Transverse colon (tissue), 4 donors: ENCODE results near the gene LAMA5. TPM values are rescaled to one million over a fixed set of nuclear protein-coding genes. Genes with fewer than 3 reads are reported as not detected.

ENCODE experiments used
- DNase-seq: peaks from one replicate; pipeline ENCODE4 v3.0.0-alpha.2; 2019
- H3K27ac ChIP-seq, 4 donors: fragments of 200-600 bp; sonication (generic); 2 replicates each; pipeline ENCODE4 v1.5.1; 2016 to 2018; ENCODE audit warnings: inconsistent platforms in 4 of 4
- H3K27me3 ChIP-seq: fragments of 200-600 bp; sonication (generic); 2 replicates; pipeline ENCODE4 v1.5.1; 2017; ENCODE audit warnings: inconsistent platforms
- H3K36me3 ChIP-seq, 4 donors: fragments of 200-600 bp; sonication (generic); 2 replicates each; pipeline ENCODE4 v1.5.1; 2017 to 2019; ENCODE audit warnings: inconsistent platforms in 4 of 4
- H3K4me1 ChIP-seq, 4 donors: fragments of 200-600 bp; sonication (generic); 2 replicates each; pipeline ENCODE4 v1.5.1; 2017 to 2020; ENCODE audit warnings: inconsistent platforms in 4 of 4
- H3K4me3 ChIP-seq, 4 donors: fragments of 200-600 bp; sonication (generic); 1 replicate in 1 of 4; 2 replicates in 3 of 4; pipeline versions ENCODE4 v1.5.1 to v1.6.1; 2017 to 2019; ENCODE audit warnings: inconsistent platforms in 4 of 4
- H3K9me3 ChIP-seq, 2 donors: fragments of 200-600 bp; sonication (generic); 2 replicates each; pipeline ENCODE4 v1.5.1; 2017 to 2019; ENCODE audit warnings: inconsistent platforms in 2 of 2
- CTCF ChIP-seq, 5 experiments: fragments of 200-600 bp in 3 of 5; fragments of 450-650 bp in 2 of 5; sonication (generic) in 3 of 5; IDR thresholded peaks; 1 replicate in 2 of 5; 2 replicates in 3 of 5; pipeline ENCODE4 v1.5.1; 2016 to 2017; ENCODE audit warnings: antibody characterized with exemption in 5 of 5, inconsistent platforms in 3 of 5, mild to moderate bottlenecking in 2 of 5, moderate library complexity in 1 of 5
- EP300 ChIP-seq: sonication (generic); formaldehyde crosslinking; IDR thresholded peaks from one replicate; pipeline ENCODE4 v1.6.1; 2017; ENCODE audit warnings: antibody characterized with exemption, low read depth
- POLR2A ChIP-seq: fragments of 450-650 bp; IDR thresholded peaks from one replicate; pipeline ENCODE4 v1.6.1; 2016; ENCODE audit warnings: antibody characterized with exemption, mild to moderate bottlenecking, moderate library complexity
- POLR2AphosphoS5 ChIP-seq, 3 donors: sonication (generic); formaldehyde crosslinking; IDR thresholded peaks; one replicate each; pipeline ENCODE4 v1.6.1; 2016; ENCODE audit warnings: antibody characterized with exemption in 3 of 3
- WGBS, 2 donors: methylation state at CpG; one replicate each; pipeline ENCODE4 v1.1.5; 2018; ENCODE audit warnings: low coverage in 1 of 2; 5-methylcytosine and 5-hydroxymethylcytosine counted together
- in situ Hi-C, 4 donors: fragments of 200-750 bp; cut with MboI; loops; one replicate each; pipeline versions ENCODE4 v1.15.0 to v1.15.1; 2017; ENCODE audit warnings: low sequenced_read_pairs in 3 of 4, low pct_ligation_motif_present in 1 of 4, low pct_unique_long_range_greater_than_20kb in 1 of 4
- intact Hi-C: fragments of 100-400 bp; cut with DNase I; formaldehyde crosslinking; loops from one replicate; pipeline ENCODE4 v1.15.1; 2023; ENCODE audit warnings: low total_unique reads
- total RNA-seq, 4 donors: library from RNA; depleted of rRNA; stranded (reverse); fragments of >200 nt; gene quantifications; one replicate each; pipeline ENCODE4 v1.1.0, GENCODE V29; 2016

LAMA5 gene
- total RNA-seq, 4 donors from 2014 or later = 33.2 to 269 (median 91.3) TPM

GRCh38 chr20:62402456-62403150 is 35.5 kb upstream of the LAMA5 start:
- WGBS, 2 donors = 96% methylated on average over 22 of the region's 23 CpGs; no CpG with 5 or more reads in 1 of the 2 donors
- intact Hi-C loops = no loop called here
- no peak for TF ChIP-seq EP300
- no peak for TF ChIP-seq CTCF (IDR thresholded peaks at IDR 0.05)
- no peak for TF ChIP-seq POLR2A
- TF ChIP-seq POLR2AphosphoS5 (IDR thresholded peaks at IDR 0.05) = no peak

GRCh38 chr20:62401331-62401779 is 34.2 kb upstream of the LAMA5 start:
- 87% methylated on average over 21 of the region's 21 CpGs; no CpG with 5 or more reads in 1 of the 2 donors for WGBS, 2 donors
- intact Hi-C loops = no loop called here
- in situ Hi-C loops = no loop called here
- no peak overlapping the region for H3K27ac ChIP-seq
- H3K27me3 ChIP-seq = no peaks in the 10 kb centered on the region
- no peak for DNase-seq
- TF ChIP-seq CTCF (IDR thresholded peaks at IDR 0.05) = no peak
- no peaks in the 10 kb centered on the region for H3K9me3 ChIP-seq
- peaks cover 6 to 11% (median 9%) of the 10 kb centered on the region in 4 donors for H3K4me1 ChIP-seq
- H3K4me3 ChIP-seq = no peak overlapping the region
- H3K36me3 ChIP-seq = no peaks in the 10 kb centered on the region

More at GRCh38 chr20:62402456-62403150, 35.5 kb upstream of the LAMA5 start:
- Histone ChIP-seq H3K4me1 (peaks cover 10 to 18% (median 16%) of the 10 kb centered on the region in 4 donors), H3K27ac (no peak overlapping the region), H3K9me3 (no peaks in the 10 kb centered on the region), H3K36me3 (no peaks in the 10 kb centered on the region), H3K27me3 (no peaks in the 10 kb centered on the region), H3K4me3 (no peak overlapping the region)
- in situ Hi-C loops = no loop called here
- DNase-seq = no peak

GRCh38 chr20:62400541-62400940 is 33.4 kb upstream of the LAMA5 start:
- Histone ChIP-seq H3K27me3 (no peaks in the 10 kb centered on the region), H3K36me3 (no peaks in the 10 kb centered on the region), H3K4me1 (peaks cover 0 to 3% (median under 1%) of the 10 kb centered on the region in 4 donors), H3K27ac (no peak overlapping the region), H3K9me3 (no peaks in the 10 kb centered on the region), H3K4me3 (no peak overlapping the region)
- no peak for DNase-seq
- no peak for TF ChIP-seq POLR2AphosphoS5 (IDR thresholded peaks at IDR 0.05)
- TF ChIP-seq EP300 = no peak
- no peak for TF ChIP-seq POLR2A
- TF ChIP-seq CTCF (IDR thresholded peaks at IDR 0.05) = no peak
- intact Hi-C loops = no loop called here
- WGBS, 2 donors = 85 to 89% methylated on average over 8 to 10 of the region's 10 CpGs
- in situ Hi-C loops = no loop called here

- intact Hi-C loops = no loop called here
- no peak overlapping the region for H3K27ac ChIP-seq
Observed at GRCh38 chr20:62400021-62400420, 32.9 kb upstream of the LAMA5 start.

More at GRCh38 chr20:62400021-62400420, 32.9 kb upstream of the LAMA5 start:
- Histone ChIP-seq H3K4me1 (no peaks in the 10 kb centered on the region), H3K27me3 (no peaks in the 10 kb centered on the region), H3K36me3 (no peaks in the 10 kb centered on the region), H3K9me3 (no peaks in the 10 kb centered on the region), H3K4me3 (no peak overlapping the region)
- TF ChIP-seq POLR2A (no peak), EP300 (no peak), CTCF (IDR thresholded peaks at IDR 0.05) (no peak), POLR2AphosphoS5 (IDR thresholded peaks at IDR 0.05) (no peak)
- no peak for DNase-seq
- in situ Hi-C loops = no loop called here
- WGBS, 2 donors = 72 to 79% methylated on average over 3 to 7 of the region's 7 CpGs
